GM19043 (cell line): Measurements from ENCODE around the gene SLC39A11.
"Not testable (repeated sequence)": the region's sequence is repeated elsewhere in the genome, so short reads cannot be mapped to it uniquely, and the experiment has no call there.

Experiments
- ATAC-seq: cut with Tn5 transposase; IDR thresholded peaks from one replicate; pipeline ENCODE4 v1.9.1; 2021; ENCODE audit warnings: low read depth; ENCODE audit not compliant: unreplicated experiment

Gene SLC39A11

DNA sequence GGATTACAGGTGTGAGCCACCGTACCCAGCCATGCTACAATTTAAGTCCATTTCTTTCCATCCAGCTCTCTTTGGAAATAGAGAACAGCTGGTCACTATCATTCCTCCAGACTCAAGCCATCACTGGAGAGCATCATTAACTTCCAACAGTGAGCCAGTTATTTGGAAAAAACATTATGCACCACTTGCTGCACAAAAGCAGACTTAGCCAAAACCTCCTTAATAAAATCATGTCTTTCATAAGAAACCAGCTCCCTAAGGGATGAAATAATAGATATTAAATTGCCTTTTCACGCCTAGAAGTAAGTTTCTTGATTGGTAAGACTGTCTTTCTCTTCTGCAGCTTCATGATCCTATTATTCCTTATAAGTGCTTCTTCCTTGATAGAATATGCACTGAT lies 17.9 kb downstream of the SLC39A11 start:
- ATAC-seq = no peak

DNA sequence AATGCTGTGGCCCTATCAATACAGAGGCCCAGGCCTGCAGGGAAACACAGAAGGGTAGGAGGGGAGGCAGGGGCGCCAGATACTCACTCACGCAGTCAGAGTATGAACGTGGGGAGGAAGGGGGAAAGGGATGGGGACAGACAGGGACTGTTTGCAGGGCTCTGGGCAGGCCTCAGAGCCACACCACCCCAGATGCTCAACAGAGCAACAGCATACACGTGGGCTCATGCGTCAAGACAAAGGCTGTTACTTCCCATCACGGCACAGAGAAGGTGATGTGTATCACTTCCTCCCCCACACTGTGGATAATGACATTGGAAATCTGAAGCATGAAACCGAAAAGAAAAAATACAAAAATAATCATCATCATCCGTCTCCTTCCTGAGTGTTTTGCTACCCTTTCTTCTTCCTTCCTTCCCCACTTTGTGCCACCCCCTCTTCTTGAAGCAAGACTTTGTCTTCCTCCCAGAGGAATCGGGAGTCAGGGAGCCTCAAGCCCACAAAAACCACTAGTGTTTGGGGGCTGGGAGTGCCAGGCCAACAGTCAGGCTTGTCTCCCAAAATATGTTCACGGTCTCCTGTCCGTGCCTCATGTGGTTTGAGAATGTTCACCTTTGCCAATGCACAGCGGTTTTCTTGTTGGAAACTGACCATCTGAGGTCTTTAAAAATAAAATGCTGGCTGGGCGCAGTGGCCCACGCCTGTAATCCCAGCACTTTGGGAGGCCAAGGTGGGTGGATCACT lies 20.1 kb downstream of the SLC39A11 start:
- no peak for ATAC-seq

DNA sequence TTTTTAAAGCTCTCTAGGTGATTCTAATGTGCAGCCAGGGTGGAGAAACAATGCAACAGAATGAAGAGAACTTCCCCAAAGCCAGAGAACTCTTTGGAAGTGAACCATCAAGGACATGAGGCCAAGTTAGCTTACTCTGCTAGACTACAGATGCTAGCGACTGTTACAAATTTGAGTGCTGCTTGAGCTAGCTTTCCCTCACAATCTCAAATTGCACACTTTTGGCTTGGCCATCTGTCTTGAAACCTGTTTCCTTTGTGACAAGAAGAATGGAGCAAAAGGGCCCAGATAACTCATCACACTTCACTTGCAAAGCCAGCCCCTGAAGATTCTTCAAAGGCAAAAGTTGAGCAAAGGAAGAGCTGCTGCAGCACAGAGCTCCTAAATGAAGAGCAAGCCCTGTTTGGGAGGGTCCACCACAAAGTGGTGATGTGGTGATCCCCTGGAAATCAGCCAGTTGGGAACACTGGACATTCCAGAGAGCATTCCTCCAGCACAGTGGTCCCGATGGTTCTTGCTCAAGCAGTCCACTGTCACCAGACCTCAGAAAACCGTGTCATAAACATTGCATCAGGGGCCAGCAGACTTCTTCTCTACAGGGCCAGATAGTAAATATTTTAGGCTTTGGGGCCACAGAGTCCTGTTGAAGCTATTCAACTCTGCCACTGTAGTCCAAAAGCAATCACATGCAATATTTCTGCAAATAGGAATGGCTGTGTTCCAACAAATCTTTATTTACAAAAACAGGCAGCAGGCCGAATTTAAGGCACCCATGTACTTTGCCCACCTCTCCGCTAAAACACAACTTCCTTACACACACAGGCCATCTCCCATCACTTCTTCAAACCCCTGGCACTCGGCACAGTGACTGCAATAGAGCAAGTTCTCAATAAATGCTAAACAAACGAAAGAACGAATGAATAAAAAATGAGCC lies 21.2 kb downstream of the SLC39A11 start:
- no peak for ATAC-seq

DNA sequence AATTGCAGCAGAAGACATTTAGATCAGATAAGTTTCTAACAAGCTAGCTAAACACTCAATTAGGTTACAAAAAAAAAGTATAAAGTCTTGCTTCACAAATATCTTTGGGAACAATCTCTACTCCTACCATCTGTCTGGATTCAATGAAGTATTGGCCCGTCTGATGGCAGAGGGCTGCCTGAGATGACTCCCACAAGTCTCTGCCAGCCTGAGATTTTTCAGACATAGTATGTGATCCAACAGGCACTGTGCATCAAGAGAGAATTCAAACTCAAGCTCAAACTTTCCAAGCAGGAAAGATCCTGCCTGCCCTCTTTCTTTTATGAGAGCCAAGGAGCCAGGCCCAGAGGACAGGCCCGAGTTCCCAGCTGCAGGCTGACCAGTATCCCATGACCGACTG lies 22.6 kb downstream of the SLC39A11 start:
- no peak for ATAC-seq

DNA sequence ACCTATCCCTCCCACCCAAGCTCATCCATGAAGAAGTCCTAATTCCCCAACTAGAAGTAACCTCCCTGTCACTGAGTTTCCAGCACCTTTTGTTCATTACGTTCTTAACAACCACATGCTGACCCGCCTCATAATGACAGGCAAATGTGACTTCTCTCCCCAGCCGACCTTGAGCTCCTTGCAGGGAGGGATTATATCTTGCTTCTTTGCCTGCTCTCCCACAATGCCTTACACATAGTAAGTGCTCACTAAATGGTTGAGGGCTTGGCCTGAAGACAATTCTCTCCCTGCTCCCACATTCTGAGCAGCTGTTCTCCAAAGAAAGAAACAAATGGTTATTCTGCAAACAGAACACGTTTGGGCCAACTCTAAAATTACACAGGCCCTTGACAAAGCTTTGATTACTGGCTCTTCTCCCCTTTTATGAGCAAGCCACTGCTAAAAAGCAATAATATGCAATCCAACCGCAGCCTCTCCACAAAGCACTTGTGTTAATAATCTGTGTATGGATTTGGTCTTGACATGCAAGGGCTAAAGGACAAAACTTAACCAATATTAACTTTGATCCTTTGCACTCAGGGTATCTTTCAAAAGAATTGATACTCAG lies 23.2 kb downstream of the SLC39A11 start:
- ATAC-seq = no peak

DNA sequence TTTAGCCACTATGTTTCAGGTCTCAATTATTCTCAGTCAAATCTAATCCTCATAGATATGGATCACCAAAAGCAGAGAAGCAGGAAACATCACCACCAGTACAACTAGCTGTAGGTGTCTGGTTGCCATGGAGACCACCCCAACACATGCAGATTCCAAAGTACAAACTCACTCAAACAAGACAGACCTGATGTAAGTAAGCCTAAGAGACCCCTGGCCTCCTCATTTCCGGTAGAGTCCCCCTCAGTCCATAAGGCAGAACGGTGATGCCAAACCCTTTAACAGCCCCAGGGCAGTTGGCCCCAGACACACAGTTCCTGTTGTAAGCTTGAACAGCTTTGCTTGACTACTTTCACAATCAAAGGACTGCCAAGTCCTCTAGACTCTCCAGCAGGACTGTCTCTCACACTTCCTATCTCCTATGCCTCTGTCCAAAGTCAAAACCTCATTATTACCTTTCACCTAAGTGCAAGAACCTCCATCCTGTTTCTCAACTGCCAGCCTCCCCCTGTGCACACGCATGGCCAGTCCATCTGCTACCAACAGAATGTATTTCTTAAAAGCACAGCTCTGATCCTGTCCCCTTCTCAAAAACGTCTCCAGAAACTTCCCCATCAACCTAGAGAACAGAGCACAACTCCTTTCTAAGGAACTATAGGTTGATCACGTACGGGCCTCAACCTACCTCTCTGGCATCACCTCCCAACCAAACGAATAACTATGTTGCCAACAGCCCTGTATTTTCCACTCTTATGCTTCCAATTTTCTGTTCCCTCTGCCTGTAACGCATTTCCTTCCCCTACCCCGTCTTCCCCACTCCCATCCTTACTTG lies 23.9 kb downstream of the SLC39A11 start:
- ATAC-seq = no peak

DNA sequence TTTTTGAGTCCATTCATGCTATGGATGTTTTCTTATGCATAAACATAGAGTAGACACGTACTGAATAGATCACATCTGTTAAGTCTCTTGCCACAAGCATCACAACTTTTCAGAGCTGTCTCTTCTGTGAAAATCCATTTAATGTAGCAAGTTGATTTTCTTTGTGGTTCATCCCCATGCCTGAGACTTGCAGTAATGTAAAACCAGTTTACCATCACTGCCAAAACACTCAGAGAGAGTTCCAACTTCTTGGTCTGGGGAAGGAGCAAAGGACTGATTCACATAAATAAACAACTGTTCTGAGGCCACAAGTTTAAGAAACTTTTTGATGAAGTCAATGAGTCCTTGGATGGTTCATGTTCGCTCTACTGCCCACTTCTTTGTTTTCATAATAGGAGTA lies 24.8 kb downstream of the SLC39A11 start:
- not testable (repeated sequence) for ATAC-seq

DNA sequence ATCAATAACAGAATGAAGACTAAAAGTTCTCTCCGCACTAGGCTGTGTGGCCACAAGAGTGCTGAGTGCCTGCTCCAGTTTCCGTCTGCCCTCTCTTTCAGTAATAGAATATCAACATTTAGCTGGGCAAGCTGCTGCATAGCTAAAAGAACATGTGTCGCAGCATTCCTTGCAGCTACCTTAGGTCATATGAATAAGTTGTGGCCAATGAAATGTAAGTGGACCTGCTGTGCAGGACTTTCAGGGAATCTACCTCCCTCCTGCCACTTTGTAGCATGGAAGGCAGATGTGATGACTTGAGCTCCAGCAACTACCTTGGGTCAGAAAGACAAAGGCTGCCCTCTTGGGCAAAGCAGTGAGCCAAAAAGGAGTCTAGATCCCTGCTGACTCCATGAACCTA lies 25.4 kb downstream of the SLC39A11 start:
- ATAC-seq = no peak

DNA sequence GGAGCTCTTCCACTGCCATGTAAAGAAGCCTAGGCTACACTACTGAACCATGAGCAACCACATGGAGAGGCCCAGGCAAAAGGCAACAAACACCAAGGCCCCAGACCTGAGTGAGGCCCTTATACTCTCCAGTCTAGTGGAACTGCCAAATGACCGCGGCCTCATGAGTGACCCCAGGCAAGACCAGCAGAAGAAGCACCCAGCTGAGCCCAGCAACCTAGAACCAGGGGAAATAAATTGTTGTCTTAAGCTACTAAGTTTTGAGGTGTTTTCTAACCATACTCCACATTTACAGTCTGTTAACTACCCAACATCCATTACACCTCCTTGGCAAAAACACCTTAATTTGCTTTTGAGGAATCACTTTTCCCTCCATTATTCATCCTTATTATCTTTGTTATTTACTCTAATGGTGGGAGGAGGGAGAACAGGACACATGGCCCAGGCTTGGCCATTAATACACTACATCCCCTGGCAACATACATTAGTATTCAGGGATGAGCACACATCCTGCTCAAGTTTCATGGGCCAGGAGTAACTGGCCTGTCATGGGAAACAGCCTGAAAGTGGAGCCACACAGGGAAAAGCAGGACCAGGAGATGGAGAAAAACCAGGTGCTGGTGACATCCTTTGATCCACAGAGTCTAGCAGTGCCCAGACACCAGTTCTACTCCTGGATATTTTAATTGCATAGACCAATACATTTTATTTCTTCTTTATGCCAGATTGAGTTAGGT lies 26.2 kb downstream of the SLC39A11 start:
- ATAC-seq = no peak

DNA sequence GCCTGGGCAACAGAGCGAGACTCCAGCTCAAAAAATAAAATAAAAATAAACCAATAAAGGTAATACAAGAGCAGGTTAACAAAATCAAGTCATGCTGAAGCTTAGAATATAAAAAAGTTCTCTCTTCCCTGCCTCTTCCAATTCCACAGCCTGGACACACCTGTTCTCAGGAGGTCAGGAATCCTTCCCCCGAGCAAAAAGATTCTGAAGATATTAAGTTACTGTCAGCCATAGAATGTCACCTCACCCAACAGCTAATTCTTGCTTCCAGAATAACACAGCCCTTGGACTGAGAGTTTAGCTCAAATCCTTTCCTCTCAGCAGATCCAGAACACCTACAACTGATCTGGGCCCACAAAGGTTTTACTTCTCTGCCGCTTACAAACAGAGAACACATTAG lies 27.1 kb downstream of the SLC39A11 start:
- ATAC-seq = no peak

DNA sequence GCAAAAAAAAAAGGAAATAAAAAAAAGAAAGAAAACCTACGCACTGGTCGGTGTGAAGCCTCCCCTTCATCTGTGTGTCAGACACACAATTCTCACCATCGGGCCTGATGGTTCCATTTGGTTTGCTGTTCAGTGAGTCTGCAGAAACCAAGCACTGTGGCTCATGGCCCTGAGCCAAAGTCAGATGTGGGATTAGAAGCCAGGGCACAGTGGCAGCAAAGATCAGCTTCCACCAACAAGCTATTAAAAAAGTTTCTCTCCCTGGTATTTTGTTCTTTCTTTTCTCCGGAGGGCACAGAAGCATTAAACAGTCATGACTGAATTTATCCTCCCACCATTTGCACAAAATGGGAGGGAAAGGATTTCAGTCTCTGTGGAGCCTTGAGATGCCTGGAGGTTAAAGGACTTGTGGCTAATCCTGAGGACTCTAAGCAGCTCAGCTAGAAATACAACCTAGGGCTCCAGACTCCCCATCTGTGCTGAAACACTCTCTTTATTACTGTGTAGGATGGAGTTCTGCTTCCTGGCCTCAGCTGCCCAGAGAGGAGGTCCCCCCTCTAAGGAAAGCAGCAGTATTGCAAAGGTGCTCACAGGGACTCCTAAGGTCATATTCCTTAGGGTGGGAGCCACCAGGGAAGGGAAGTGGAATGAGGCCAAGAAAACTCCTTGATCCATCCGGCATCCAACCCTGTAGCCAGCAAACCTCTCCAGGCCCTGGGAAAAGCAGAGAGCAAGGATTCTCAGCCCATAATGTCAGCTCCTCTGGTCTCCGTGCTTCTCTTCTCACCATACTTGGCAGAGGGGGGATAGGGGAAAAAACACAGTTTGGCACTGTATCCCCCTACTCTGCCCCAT lies 28.2 kb downstream of the SLC39A11 start:
- no peak for ATAC-seq

DNA sequence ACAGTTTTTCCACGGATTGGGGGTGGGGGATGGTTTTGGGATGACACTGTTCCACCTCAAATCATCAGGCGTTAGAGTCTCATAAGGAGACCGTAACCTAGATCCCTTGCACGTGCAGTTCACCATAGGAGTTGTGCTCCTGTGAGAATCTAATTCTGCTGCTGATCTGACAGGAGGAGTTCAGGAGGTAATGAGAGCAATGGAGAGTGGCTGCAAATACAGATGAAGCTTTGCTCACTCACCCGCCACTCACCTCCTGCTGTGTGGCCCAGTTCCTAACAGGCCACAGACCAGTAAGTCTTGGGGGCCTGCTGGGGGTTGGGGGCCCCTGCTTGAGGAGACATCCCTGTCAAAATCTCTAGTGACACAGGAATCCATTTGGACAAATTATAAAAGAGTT lies 29.8 kb downstream of the SLC39A11 start:
- no peak for ATAC-seq

DNA sequence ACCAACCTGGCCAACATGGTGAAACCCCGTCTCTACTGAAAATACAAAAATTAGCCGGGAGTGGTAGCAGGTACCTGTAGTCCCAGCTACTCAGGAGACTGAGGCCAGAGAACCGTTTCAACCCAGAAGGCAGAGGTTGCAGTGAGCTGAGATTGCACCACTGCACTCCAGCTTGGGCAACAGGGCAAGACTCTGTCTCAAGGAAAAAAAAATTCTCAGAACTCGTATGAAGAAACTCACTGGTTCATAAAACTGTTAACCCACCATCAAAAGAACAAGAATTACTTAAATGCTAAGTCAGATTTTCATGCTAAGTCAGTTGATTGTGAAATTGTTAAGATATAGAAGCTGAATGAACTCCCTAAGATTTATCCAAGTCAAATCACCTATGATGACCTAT lies 31.3 kb downstream of the SLC39A11 start:
- ATAC-seq = no peak

DNA sequence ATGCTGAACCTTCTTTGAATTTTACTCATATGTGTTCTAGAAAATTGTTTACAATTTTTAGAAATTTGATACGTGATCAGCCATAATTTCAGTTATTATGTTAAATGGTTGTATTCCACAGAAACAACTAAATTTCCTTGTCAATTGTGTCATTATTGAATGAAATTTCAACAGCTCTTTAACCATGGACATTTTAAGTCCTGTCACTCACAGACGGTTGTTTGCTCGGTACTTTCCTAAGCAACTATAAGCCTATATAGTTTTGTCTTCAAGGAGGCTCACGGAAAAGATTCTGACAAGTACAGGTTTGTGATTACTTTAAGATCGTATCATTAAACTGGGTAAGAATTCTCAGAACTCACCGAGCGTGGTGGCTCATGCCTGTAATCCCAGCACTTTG lies 31.8 kb downstream of the SLC39A11 start:
- no peak for ATAC-seq

DNA sequence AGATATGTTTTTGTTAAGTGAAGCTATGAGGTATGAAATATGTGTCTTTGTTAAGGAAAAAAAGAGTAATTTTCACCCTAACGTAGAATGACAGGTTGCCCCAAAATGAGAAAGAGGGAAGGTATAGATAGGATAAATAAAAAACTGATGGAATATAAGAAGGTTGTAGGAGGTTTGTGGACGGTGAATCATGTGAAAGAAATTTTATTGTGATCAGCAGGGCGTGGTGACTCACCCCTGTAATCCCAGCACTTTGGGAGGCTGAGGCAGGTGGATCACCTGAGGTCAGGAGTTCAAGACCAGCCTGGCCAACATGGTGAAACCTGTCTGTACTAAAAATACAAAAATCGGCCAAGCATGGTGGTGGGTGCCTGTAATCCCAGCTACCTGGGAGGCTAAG lies 32.8 kb downstream of the SLC39A11 start:
- not testable (repeated sequence) for ATAC-seq

DNA sequence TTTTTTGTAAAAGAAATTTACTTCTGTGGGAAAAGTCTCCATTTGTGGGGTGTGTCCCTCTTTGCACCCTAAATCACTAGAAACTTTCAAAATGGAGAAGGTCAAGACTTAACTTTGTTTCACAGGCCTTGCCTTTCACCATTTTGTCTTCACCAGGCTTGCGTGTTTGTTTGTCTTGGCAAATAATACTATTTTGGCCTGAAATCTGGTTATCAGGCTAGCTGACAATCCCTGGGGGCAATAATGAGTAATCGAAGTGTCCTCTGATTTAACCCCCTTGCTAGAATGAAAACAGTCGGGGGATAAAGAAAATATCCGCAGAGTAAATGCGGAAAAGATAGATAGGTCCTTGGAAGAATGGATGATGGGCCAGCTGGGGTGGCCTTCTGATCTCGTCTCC lies 34.5 kb downstream of the SLC39A11 start:
- no peak for ATAC-seq

DNA sequence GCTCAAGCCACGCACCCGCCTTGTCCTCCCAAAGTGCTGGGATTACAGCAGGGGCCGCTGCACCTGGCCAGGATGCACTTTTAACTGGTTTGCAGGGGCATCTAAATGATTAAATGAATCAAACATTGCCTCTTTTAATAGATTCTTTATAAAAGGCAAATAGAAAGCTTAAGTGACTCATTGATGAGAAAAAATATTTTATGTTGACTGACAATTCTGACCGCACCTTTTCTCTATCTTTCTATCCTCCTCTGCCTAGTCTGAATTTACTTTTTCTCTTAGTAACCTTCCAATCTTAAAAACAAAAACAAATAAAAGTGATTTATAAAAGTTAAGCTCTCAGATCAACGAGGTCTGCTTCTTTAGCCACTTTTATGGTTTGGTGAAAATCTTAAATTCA lies 35.3 kb downstream of the SLC39A11 start:
- no peak for ATAC-seq

DNA sequence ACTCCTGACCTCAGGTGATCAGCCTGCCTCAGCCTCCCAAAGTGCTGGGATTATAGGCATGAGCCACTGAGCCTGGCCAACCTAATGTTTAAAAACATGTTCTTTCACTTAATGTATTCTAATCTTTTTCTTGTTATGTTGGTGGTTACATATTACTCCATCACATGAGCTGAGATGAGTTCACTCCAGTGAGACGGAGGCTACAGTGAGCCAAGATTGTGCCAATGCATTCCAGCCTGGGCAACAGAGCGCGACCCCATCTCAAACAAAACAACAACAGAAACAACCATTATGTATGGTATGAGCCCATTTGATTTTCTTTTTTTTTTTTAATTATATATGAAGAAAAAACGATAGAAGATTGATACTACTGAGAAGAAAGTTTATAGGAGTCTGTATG lies 39.6 kb downstream of the SLC39A11 start:
- ATAC-seq = no peak

DNA sequence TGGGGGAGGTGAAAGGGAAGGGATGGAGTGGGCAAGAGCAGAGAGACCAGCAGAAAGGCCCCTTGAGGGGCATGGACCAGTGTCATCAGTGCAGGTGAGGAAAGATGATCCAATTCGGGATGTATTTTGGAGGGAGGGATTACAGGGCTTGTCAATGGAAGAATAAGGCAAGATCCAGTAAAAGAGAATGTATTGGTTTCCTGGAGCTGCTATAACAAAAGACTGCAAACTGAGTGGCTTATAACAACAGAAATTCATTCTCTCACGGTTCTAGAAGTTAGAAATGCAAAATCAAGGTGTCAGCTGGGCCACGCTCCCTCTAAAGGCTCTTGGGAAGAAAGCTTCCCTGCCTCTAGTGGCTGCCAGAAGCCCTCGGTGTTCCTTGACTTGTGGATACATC lies 41.7 kb downstream of the SLC39A11 start:
- ATAC-seq = no peak
